CD14-positive monocyte (primary cell): ENCODE measurements around the gene RIMS3. TPM values are rescaled to one million over a fixed set of nuclear protein-coding genes. Genes with fewer than 3 reads are reported as not detected.

Experiments used
- DNase-seq, 3 donors: peaks; one replicate each; pipeline ENCODE4 v3.0.0-alpha.2; 2011 to 2022
- H2AFZ ChIP-seq: 2 replicates; pipeline ENCODE4 v1.6.0; 2012; ENCODE audit warnings: mild to moderate bottlenecking, low read depth, low read length, inconsistent platforms; ENCODE audit not compliant: insufficient read depth, poor library complexity, severe bottlenecking
- H3K27ac ChIP-seq, 2 donors: 1 replicate in 1 of 2; 2 replicates in 1 of 2; pipeline ENCODE4 v1.5.1; 2012 to 2013; ENCODE audit warnings: low read length in 2 of 2, control low read depth in 1 of 2, inconsistent platforms in 1 of 2, low read depth in 1 of 2, mild to moderate bottlenecking in 1 of 2
- H3K27me3 ChIP-seq, 2 donors: one replicate each; pipeline versions ENCODE4 v1.6.0 to v1.6.1; 2011 to 2013; ENCODE audit warnings: low read length in 2 of 2; ENCODE audit not compliant: control insufficient read depth in 2 of 2, insufficient read depth in 2 of 2
- H3K36me3 ChIP-seq, 2 donors: replicated peaks in 1 of 2; 1 replicate in 1 of 2; 2 replicates in 1 of 2; pipeline versions ENCODE4 v1.5.1 to v1.6.1; 2012 to 2013; ENCODE audit warnings: low read length in 2 of 2, control low read depth in 1 of 2, inconsistent platforms in 1 of 2, mild to moderate bottlenecking in 1 of 2; ENCODE audit not compliant: insufficient read depth in 2 of 2, control insufficient read depth in 1 of 2
- H3K4me1 ChIP-seq, 2 donors: 1 replicate in 1 of 2; 2 replicates in 1 of 2; pipeline versions ENCODE4 v1.5.1 to v1.6.1; 2012 to 2013; ENCODE audit warnings: low read length in 2 of 2, control low read depth in 1 of 2, inconsistent platforms in 1 of 2, mild to moderate bottlenecking in 1 of 2, moderate library complexity in 1 of 2; ENCODE audit not compliant: insufficient read depth in 2 of 2, control insufficient read depth in 1 of 2
- H3K4me2 ChIP-seq: replicated peaks from 2 replicates; pipeline ENCODE3; 2012; ENCODE audit warnings: low read length, moderate library complexity, mild to moderate bottlenecking; ENCODE audit not compliant: poor library complexity, severe bottlenecking; ENCODE audit errors: extremely low read depth
- H3K4me3 ChIP-seq, 3 experiments: fragments of 200-600 bp in 1 of 3; sonication (generic) in 1 of 3; replicated peaks in 1 of 3; 1 replicate in 2 of 3; 2 replicates in 1 of 3; pipeline ENCODE4 v1.5.1; 2011 to 2013; ENCODE audit warnings: low read length in 3 of 3, mild to moderate bottlenecking in 3 of 3, control low read depth in 2 of 3, low read depth in 2 of 3, inconsistent platforms in 1 of 3, moderate library complexity in 1 of 3
- H3K79me2 ChIP-seq: 2 replicates; pipeline ENCODE4 v1.6.0; 2012; ENCODE audit warnings: mild to moderate bottlenecking, control low read depth, inconsistent platforms, low read length, moderate library complexity; ENCODE audit not compliant: insufficient read depth
- H3K9ac ChIP-seq: 2 replicates; pipeline ENCODE4 v1.6.0; 2017; ENCODE audit warnings: low read length, mild to moderate bottlenecking; ENCODE audit not compliant: insufficient read depth, poor library complexity, severe bottlenecking
- H3K9me3 ChIP-seq, 2 donors: replicated peaks in 1 of 2; 1 replicate in 1 of 2; 2 replicates in 1 of 2; pipeline versions ENCODE4 v1.5.1 to v1.6.1; 2012 to 2013; ENCODE audit warnings: low read length in 2 of 2, control low read depth in 1 of 2; ENCODE audit not compliant: control insufficient read depth in 1 of 2, insufficient read depth in 1 of 2
- H4K20me1 ChIP-seq: 2 replicates; pipeline ENCODE4 v1.6.0; 2012; ENCODE audit warnings: mild to moderate bottlenecking, low read length, control low read depth, moderate library complexity; ENCODE audit not compliant: insufficient read depth
- H3K27ac Mint-ChIP-seq, 7 donors: one replicate each; pipeline ENCODE4 v1.8.0; 2020; ENCODE audit warnings: mild to moderate bottlenecking in 7 of 7, mixed read lengths in 7 of 7, moderate library complexity in 6 of 7, inconsistent platforms in 2 of 7
- H3K27me3 Mint-ChIP-seq, 3 donors: one replicate each; pipeline ENCODE4 v1.8.0; 2021 to 2022; ENCODE audit warnings: low read depth in 3 of 3, mild to moderate bottlenecking in 3 of 3, mixed read lengths in 3 of 3, moderate library complexity in 3 of 3, inconsistent platforms in 1 of 3
- H3K36me3 Mint-ChIP-seq, 2 donors: one replicate each; pipeline ENCODE4 v1.8.0; 2020; ENCODE audit warnings: mixed read lengths in 2 of 2, inconsistent platforms in 1 of 2, mild to moderate bottlenecking in 1 of 2
- H3K4me1 Mint-ChIP-seq: one replicate; pipeline ENCODE4 v1.8.0; 2020; ENCODE audit warnings: mild to moderate bottlenecking, mixed read lengths
- H3K4me3 Mint-ChIP-seq, 2 donors: one replicate each; pipeline ENCODE4 v1.8.0; 2020; ENCODE audit warnings: mild to moderate bottlenecking in 2 of 2, mixed read lengths in 2 of 2, moderate library complexity in 1 of 2
- H3K9me3 Mint-ChIP-seq, 7 donors: one replicate each; pipeline ENCODE4 v1.8.0; 2020 to 2022; ENCODE audit warnings: mixed read lengths in 7 of 7, mild to moderate bottlenecking in 6 of 7, moderate library complexity in 6 of 7, inconsistent platforms in 2 of 7
- CTCF ChIP-seq: fragments of 200-600 bp; IDR thresholded peaks from one replicate; pipeline ENCODE4 v1.8.0; 2022; ENCODE audit warnings: antibody characterized with exemption, mild to moderate bottlenecking
- WGBS: methylation state at CpG from one replicate; pipeline ENCODE4 v1.1.5; 2013; ENCODE audit warnings: missing lambda C conversion rate; ENCODE audit not compliant: insufficient coverage; 5-methylcytosine and 5-hydroxymethylcytosine counted together
- intact Hi-C, 2 donors: fragments of 100-400 bp; cut with micrococcal nuclease; formaldehyde crosslinking; loops; one replicate each; pipeline versions ENCODE4 v1.15.0 to v1.15.1; 2023
- polyA plus RNA-seq, 3 donors: library from polyadenylated mRNA; depleted of rRNA in 1 of 3; unstranded in 2 of 3; stranded (reverse) in 1 of 3; fragments of 300-500 nt in 2 of 3; fragments of >200 nt in 1 of 3; fragmentation: Illumina TruSeq in 2 of 3; gene quantifications; 1 replicate in 2 of 3; 2 replicates in 1 of 3; pipeline ENCODE4 v1.2.3, GENCODE V29; 2012 to 2021

The RIMS3 gene
- polyA plus RNA-seq, 3 donors = 0.15 to 1.0 (median 0.26) TPM

GRCh38 chr1:40641601-40642242 is 23.8 kb downstream of the RIMS3 start:
- no peak for DNase-seq
- WGBS = 95% methylated on average over 17 of the region's 18 CpGs
- Histone ChIP-seq H3K36me3 (no peaks in the 10 kb centered on the region), H3K9me3 (no peaks in the 10 kb centered on the region), H2AFZ (no peak overlapping the region), H3K9ac (no peak overlapping the region), H3K4me3 (no peak overlapping the region), H4K20me1 (no peaks in the 10 kb centered on the region), H3K4me1 (no peaks in the 10 kb centered on the region), H3K4me2 (no peak overlapping the region), H3K27ac (no peak overlapping the region), H3K27me3 (no peaks in the 10 kb centered on the region), H3K79me2 (no peaks in the 10 kb centered on the region)
- H3K4me3 Mint-ChIP-seq = no peak overlapping the region
- TF ChIP-seq CTCF = no peak
- no peaks in the 10 kb centered on the region for H3K36me3 Mint-ChIP-seq
- no peaks in the 10 kb centered on the region for H3K4me1 Mint-ChIP-seq
- peak overlapping the region in 1 of 7 donors; percentile 66 for H3K27ac Mint-ChIP-seq
- intact Hi-C loops = no loop called here
- peaks cover 0 to 3% (median 2%) of the 10 kb centered on the region in 3 donors for H3K27me3 Mint-ChIP-seq
- H3K9me3 Mint-ChIP-seq = peaks cover 0 to 2% (median 0%) of the 10 kb centered on the region in 7 donors

GRCh38 chr1:40640314-40641076 is 25.0 kb downstream of the RIMS3 start:
- intact Hi-C loops = no loop called here
- no peak overlapping the region for H3K9ac ChIP-seq
- no peak overlapping the region for H3K4me3 ChIP-seq
- no peaks in the 10 kb centered on the region for H4K20me1 ChIP-seq
- WGBS = 85% methylated on average over 5 of the region's 10 CpGs
- H3K27ac ChIP-seq = no peak overlapping the region
- no peak overlapping the region for H2AFZ ChIP-seq
- no peak for TF ChIP-seq CTCF
- H3K36me3 ChIP-seq = no peaks in the 10 kb centered on the region
- no peaks in the 10 kb centered on the region for H3K4me1 ChIP-seq
- Mint-ChIP-seq H3K4me3 (no peak overlapping the region), H3K4me1 (no peaks in the 10 kb centered on the region), H3K27me3 (peaks cover 1 to 4% (median 3%) of the 10 kb centered on the region in 3 donors), H3K36me3 (no peaks in the 10 kb centered on the region), H3K9me3 (peaks cover 0 to 3% (median 0%) of the 10 kb centered on the region in 7 donors), H3K27ac (peak overlapping the region in 1 of 7 donors; percentile 50)
- no peaks in the 10 kb centered on the region for H3K79me2 ChIP-seq
- no peak overlapping the region for H3K4me2 ChIP-seq
- DNase-seq = no peak
- H3K27me3 ChIP-seq = no peaks in the 10 kb centered on the region
- no peaks in the 10 kb centered on the region for H3K9me3 ChIP-seq
